Stomach (tissue), 9 donors: ENCODE results near the gene NAV2. TPM values are rescaled to one million over a fixed set of nuclear protein-coding genes. Genes with fewer than 3 reads are reported as not detected.
A peak's percentile ranks its signal among the peaks of the same experiment; 100 is the strongest.

ENCODE experiments used
- DNase-seq, 2 donors: peaks; one replicate each; pipeline versions ENCODE4 v3.0.0 to v3.0.0-alpha.2; 2013 to 2019
- H3K27ac ChIP-seq, 5 donors: fragments of 200-600 bp in 4 of 5; sonication (generic) in 4 of 5; one replicate each; pipeline ENCODE4 v1.5.1; 2013 to 2019; ENCODE audit warnings: mild to moderate bottlenecking in 1 of 5, moderate library complexity in 1 of 5
- H3K27me3 ChIP-seq, 3 donors: fragments of 200-600 bp; sonication (generic); one replicate each; pipeline ENCODE4 v1.5.1; 2017 to 2019; ENCODE audit warnings: mixed run types in 1 of 3
- H3K36me3 ChIP-seq, 4 donors: fragments of 200-600 bp; sonication (generic); 1 replicate in 3 of 4; 2 replicates in 1 of 4; pipeline ENCODE4 v1.5.1; 2016 to 2019
- H3K4me1 ChIP-seq, 4 donors: fragments of 200-600 bp; sonication (generic); one replicate each; pipeline ENCODE4 v1.5.1; 2016 to 2019
- H3K4me3 ChIP-seq, 4 donors: fragments of 200-600 bp; sonication (generic) in 3 of 4; one replicate each; pipeline ENCODE4 v1.5.1; 2016 to 2019; ENCODE audit warnings: mild to moderate bottlenecking in 1 of 4
- H3K9me3 ChIP-seq, 4 donors: fragments of 200-600 bp; sonication (generic); one replicate each; pipeline ENCODE4 v1.5.1; 2016 to 2019
- EP300 ChIP-seq: sonication (generic); formaldehyde crosslinking; IDR thresholded peaks from one replicate; pipeline ENCODE4 v1.6.1; 2017; ENCODE audit warnings: antibody characterized with exemption
- POLR2A ChIP-seq, 4 donors: fragments of 450-650 bp; IDR thresholded peaks; one replicate each; pipeline ENCODE4 v1.6.1; 2016; ENCODE audit warnings: antibody characterized with exemption in 4 of 4, control low read depth in 2 of 4, mild to moderate bottlenecking in 1 of 4, moderate library complexity in 1 of 4
- POLR2AphosphoS5 ChIP-seq, 3 donors: sonication (generic); formaldehyde crosslinking; IDR thresholded peaks; one replicate each; pipeline ENCODE4 v1.6.1; 2016; ENCODE audit warnings: antibody characterized with exemption in 3 of 3
- WGBS, 5 donors: extraction: QIAGEN DNeasy Blood & Tissue Kit in 3 of 5; methylation state at CpG; one replicate each; pipeline versions ENCODE4 v1.1.5 to v1.1.7; 2013 to 2018; 5-methylcytosine and 5-hydroxymethylcytosine counted together
- intact Hi-C: fragments of 100-400 bp; cut with DNase I; formaldehyde crosslinking; loops from one replicate; pipeline ENCODE4 v1.15.1; 2023; ENCODE audit warnings: low total_unique reads
- polyA plus RNA-seq, 3 donors: library from polyadenylated mRNA; stranded (reverse); fragments of 200-250 nt; gene quantifications; one replicate each; pipeline ENCODE4 v1.2.3, GENCODE V29; 2013
- total RNA-seq, 5 donors: library from RNA; depleted of rRNA; stranded (reverse); fragments of >200 nt; gene quantifications; one replicate each; pipeline versions ENCODE4 v1.1.0 to v1.2.3, GENCODE V29; 2014 to 2016
- TF ChIP-seq, protein P1 (sequence below), 7 experiments: fragments of 450-650 bp in 4 of 7; fragments of 200-600 bp in 3 of 7; sonication (generic) in 3 of 7; IDR thresholded peaks; one replicate each; pipeline ENCODE4 v1.5.1; 2016 to 2019; ENCODE audit warnings: antibody characterized with exemption in 7 of 7, control low read depth in 2 of 7, mild to moderate bottlenecking in 1 of 7
- donor health status: healthy with polysubstance abuse.
- donor health status: Bipolar disorder and iron deficiency.
- donor health status: healthy.

NAV2 gene
- total and polyA plus RNA-seq, 8 donors: 1.8 to 92.4 (median 7.9) TPM

DNA sequence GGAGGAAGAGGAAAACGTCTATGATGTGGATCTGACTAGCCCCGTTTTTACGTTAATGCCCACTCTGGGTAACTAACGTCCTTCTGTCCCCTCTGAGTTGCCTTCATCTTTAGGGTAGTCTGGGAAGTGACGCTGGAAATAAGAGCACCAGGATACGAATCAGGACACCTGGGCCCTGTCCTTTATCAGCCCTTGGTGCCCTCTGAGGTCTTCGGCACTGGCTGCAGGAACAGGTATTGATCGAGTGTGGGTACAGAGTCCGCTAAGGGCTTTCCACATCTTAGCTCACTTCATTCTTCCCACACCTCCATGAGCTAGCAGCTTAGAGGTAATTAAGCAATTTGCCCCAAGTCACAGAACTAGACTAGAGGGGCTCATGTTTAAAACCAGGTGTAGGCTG is 223.8 kb downstream of the NAV2 start:
- 82 to 91% (median 89%) methylated on average over 9 of the region's 9 CpGs for WGBS, 5 donors
- peaks cover 12 to 48% (median 40%) of the 10 kb centered on the region in 4 donors for H3K36me3 ChIP-seq
- intact Hi-C loops: no loop called here
- no peak for DNase-seq
- H3K4me1 ChIP-seq: peaks cover 0 to 21% (median 7%) of the 10 kb centered on the region in 4 donors
- H3K27me3 ChIP-seq: no peaks in the 10 kb centered on the region
- no peak for TF ChIP-seq EP300
- TF ChIP-seq, protein P1, sequence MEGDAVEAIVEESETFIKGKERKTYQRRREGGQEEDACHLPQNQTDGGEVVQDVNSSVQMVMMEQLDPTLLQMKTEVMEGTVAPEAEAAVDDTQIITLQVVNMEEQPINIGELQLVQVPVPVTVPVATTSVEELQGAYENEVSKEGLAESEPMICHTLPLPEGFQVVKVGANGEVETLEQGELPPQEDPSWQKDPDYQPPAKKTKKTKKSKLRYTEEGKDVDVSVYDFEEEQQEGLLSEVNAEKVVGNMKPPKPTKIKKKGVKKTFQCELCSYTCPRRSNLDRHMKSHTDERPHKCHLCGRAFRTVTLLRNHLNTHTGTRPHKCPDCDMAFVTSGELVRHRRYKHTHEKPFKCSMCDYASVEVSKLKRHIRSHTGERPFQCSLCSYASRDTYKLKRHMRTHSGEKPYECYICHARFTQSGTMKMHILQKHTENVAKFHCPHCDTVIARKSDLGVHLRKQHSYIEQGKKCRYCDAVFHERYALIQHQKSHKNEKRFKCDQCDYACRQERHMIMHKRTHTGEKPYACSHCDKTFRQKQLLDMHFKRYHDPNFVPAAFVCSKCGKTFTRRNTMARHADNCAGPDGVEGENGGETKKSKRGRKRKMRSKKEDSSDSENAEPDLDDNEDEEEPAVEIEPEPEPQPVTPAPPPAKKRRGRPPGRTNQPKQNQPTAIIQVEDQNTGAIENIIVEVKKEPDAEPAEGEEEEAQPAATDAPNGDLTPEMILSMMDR (IDR thresholded peaks at IDR 0.05): no peak
- no peak for TF ChIP-seq POLR2A (IDR thresholded peaks at IDR 0.05)
- TF ChIP-seq POLR2AphosphoS5 (IDR thresholded peaks at IDR 0.05): no peak
- H3K27ac ChIP-seq: no peak overlapping the region
- no peaks in the 10 kb centered on the region for H3K9me3 ChIP-seq
- H3K4me3 ChIP-seq: no peak overlapping the region

DNA sequence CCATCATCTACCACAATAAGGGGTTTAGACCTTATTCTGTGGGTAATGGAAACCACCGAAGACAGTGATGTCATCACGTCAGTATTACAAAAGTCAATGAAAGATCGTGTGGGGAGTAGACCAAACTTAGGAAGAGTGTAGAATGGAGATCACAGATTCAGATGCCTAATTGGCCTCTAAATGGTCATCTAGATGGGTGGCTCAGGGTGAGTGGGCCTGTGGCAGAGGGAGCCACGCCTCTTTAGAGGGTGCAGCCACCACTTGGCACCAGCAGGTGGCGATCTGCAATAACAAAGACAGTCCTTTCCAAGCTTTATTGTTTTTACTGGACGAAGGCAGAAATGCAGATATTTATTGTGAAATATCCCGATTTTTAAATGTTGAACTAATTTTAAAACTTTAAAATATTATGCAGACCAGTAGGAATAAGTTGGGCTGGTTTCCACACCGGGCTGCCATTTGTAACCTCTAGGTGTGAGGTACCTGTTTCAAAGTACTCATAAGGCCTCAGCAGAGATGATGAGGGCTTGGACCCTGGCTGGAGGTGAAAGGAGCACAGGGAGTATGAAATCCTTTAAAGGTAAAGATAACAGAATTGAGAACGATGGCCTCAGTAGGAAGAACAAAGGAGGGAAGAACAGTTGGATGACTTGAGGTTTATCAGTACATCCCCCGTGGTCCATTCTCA is 225.7 kb downstream of the NAV2 start:
- 53 to 61% (median 58%) methylated on average over 10 of the region's 10 CpGs for WGBS, 5 donors
- Histone ChIP-seq H3K4me1 (peaks cover 0 to 18% (median 5%) of the 10 kb centered on the region in 4 donors), H3K4me3 (no peak overlapping the region), H3K9me3 (no peaks in the 10 kb centered on the region), H3K27ac (no peak overlapping the region), H3K27me3 (no peaks in the 10 kb centered on the region), H3K36me3 (peaks cover 11 to 56% (median 36%) of the 10 kb centered on the region in 4 donors)
- intact Hi-C loops: no loop called here
- TF ChIP-seq POLR2A (IDR thresholded peaks at IDR 0.05) (no peak), POLR2AphosphoS5 (IDR thresholded peaks at IDR 0.05) (peak in 1 of 3 donors; percentile 8), EP300 (no peak)
- TF ChIP-seq, protein P1 (IDR thresholded peaks at IDR 0.05): peak in 5 of 7 experiments; percentile 56 to 77 (median 72)
- DNase-seq: peak; percentile 53 to 69

DNA sequence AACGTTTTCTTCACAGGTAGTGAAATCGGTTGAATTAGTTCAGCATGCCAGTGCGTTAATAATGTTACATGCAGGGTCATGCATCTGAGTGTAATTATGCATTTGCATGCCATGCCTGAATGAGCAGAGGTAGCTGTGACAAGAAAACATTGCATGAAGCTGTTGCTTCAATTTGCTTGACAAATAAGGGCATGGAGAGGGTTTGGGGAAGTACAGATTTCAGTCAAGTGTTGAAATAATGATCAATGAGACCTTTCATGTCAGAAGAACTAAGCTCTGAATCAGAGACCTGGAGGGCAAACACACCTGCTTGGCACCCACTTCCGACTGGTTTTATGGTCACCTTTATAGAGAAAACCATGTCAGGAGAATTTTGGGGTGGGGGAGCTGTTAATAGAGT is 226.2 kb downstream of the NAV2 start:
- H3K27ac ChIP-seq: no peak overlapping the region

DNA sequence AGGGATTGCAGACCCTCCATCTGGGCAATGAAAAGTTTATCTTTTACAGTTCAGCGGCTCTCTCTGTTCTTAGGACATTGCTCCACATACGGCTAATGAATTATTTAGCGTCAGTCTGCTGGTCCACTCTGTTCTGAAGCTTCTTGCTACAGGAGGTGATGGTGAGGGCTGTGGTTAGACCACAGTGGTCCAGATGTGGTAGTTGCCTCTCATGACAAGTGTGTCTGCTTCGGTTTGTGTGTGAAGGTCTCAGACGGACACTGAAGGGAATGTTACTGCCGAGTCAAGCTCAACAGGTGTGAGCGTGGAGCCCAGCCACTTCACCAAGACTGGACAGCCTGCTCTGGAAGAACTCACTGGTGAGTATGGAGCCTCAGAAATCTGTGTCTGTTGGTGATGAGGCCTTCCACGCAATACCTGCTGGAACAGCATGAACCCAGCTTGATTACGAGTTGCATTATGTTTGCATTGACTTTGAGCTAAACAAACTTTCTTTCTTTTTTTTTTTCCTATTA is 226.8 kb downstream of the NAV2 start:
- no peak for TF ChIP-seq EP300
- TF ChIP-seq, protein P1 (IDR thresholded peaks at IDR 0.05): no peak
- no peak for TF ChIP-seq POLR2AphosphoS5 (IDR thresholded peaks at IDR 0.05)
- TF ChIP-seq POLR2A (IDR thresholded peaks at IDR 0.05): no peak
- WGBS, 5 donors: 77 to 94% (median 90%) methylated on average over 9 of the region's 9 CpGs
- peaks cover 0 to 18% (median 5%) of the 10 kb centered on the region in 4 donors for H3K4me1 ChIP-seq
- no peak overlapping the region for H3K4me3 ChIP-seq
- DNase-seq: no peak
- no peaks in the 10 kb centered on the region for H3K27me3 ChIP-seq
- H3K27ac ChIP-seq: no peak overlapping the region
- intact Hi-C loops: no loop called here
- no peaks in the 10 kb centered on the region for H3K9me3 ChIP-seq
- H3K36me3 ChIP-seq: peaks cover 3 to 51% (median 25%) of the 10 kb centered on the region in 4 donors

More for the DNA sequence above, 226.2 kb downstream of the NAV2 start:
- Histone ChIP-seq H3K9me3 (no peaks in the 10 kb centered on the region), H3K36me3 (peaks cover 6 to 54% (median 31%) of the 10 kb centered on the region in 4 donors), H3K27me3 (no peaks in the 10 kb centered on the region), H3K4me3 (no peak overlapping the region), H3K4me1 (peaks cover 0 to 18% (median 5%) of the 10 kb centered on the region in 4 donors)
- no peak for TF ChIP-seq EP300
- TF ChIP-seq POLR2AphosphoS5 (IDR thresholded peaks at IDR 0.05): no peak
- TF ChIP-seq POLR2A (IDR thresholded peaks at IDR 0.05): no peak
- TF ChIP-seq, protein P1 (IDR thresholded peaks at IDR 0.05): no peak
- 71 to 83% (median 73%) methylated on average over 4 of the region's 4 CpGs for WGBS, 5 donors
- no peak for DNase-seq
- intact Hi-C loops: no loop called here
